Activated gamma-delta T cell (primary cell): ENCODE results near the gene HDAC3.

Source experiments
- DNase-seq: peaks from one replicate; lab custom pipeline; 2025; lab: John Stamatoyannopoulos, UW

The HDAC3 gene

GRCh38 chr5:141602606-141603005, 34.0 kb downstream of the HDAC3 start:
- DNase-seq, result no peak

- DNase-seq, result no peak
Measured at GRCh38 chr5:141598391-141599345, 38.0 kb downstream of the HDAC3 start.

- no peak for DNase-seq
Measured at GRCh38 chr5:141597814-141598213, 38.8 kb downstream of the HDAC3 start.

- no peak for DNase-seq
Measured at GRCh38 chr5:141597394-141597793, 39.3 kb downstream of the HDAC3 start.

GRCh38 chr5:141596867-141597266, 39.8 kb downstream of the HDAC3 start:
- DNase-seq, result no peak

GRCh38 chr5:141590127-141590526, 46.5 kb downstream of the HDAC3 start:
- DNase-seq, result no peak

GRCh38 chr5:141586246-141586645, 50.4 kb downstream of the HDAC3 start:
- DNase-seq, result no peak

GRCh38 chr5:141585594-141585993, 51.1 kb downstream of the HDAC3 start:
- DNase-seq, result no peak

GRCh38 chr5:141574122-141574510, 62.5 kb downstream of the HDAC3 start:
- DNase-seq, result no peak

GRCh38 chr5:141573489-141574121, 63.0 kb downstream of the HDAC3 start:
- DNase-seq, result no peak
